HG02642 (cell line): ENCODE measurements around the gene RPP38.

ENCODE experiments used
- ATAC-seq: cut with Tn5 transposase; IDR thresholded peaks from one replicate; pipeline ENCODE4 v1.9.1; 2021; ENCODE audit warnings: mild to moderate bottlenecking; ENCODE audit not compliant: unreplicated experiment, poor library complexity

Gene RPP38

DNA sequence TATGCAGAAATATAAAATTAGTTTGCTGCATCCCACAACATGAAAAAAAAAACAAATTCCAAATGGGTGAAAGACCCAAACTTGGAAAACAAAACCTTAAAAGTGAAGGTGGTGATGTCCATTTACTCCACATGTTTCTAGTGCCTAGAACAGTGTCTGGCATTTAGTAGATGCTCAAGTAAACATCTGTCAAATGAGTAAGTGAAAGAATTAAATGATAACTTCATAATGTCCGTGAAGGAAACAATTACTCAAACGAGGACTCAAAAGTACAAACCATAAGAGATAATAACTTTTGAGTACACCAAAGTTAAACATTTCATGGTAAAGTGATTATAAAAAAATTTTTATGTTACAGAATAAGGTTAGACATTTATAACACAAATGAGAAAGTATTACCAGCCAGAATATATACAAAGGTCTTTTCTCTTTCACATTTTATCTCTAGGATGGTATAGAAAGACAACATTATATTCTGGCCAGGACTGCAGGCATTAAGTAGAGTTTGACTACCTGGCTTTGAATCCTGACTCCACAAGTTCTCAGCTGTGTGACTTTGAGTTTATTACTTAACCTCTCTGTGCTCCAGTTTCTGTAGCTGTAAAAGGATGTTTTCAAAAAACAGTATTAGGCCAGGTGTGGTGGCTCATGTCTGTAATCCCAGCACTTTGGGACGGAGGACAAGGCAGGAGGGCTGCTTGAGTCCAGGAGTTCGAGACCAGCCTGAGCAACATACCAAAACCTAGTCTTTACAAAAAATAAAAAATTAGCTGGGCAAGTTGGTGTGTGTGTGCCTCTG is 50.6 kb downstream of the RPP38 start:
- ATAC-seq = no peak

DNA sequence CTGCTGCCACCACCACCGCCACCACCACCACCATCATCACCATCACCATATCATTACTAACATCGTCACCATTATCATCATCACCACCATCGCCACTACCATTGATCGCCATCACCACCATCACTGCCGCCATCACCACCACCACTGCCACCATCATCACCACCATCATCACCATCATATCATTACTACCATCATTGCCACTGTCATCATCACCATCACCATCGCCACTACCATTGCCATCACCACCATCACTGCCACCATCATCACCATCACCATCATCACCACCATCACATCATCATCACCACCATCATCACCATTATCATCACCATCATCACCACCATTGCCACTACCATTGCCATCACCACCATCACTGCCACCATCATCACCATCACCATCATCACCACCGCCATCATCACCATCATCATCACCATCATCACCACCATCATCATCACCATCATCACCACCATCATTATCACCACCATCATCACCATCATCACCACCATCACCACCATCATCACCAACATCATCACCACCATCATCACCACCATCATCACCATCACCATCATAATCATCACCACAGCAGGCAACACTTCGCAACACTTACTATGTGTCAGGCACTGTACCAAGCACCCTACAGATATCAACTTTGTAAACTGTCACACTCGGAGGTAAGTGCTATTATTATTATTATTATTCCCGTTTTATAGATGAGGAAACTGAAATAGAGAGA is 52.1 kb downstream of the RPP38 start:
- no peak for ATAC-seq

DNA sequence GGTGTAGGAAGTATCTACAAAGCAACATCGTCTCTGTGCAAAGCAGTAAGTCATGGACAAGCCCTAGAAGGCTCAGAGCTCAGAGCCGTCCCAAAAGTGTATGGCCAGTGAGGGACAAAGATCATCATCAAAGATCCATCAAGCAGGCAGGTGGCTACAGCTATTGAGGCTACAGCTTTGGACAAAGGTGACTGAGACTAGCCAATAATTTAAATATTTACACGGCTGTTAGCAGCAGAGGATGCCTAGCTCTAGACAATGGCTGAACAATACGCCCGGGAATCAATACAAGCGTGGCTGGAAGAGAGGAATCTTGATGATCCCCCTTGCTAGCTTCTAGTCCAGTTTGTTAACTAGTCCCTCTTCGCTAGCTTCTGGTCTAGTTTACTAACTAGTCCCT is 53.4 kb downstream of the RPP38 start:
- no peak for ATAC-seq

DNA sequence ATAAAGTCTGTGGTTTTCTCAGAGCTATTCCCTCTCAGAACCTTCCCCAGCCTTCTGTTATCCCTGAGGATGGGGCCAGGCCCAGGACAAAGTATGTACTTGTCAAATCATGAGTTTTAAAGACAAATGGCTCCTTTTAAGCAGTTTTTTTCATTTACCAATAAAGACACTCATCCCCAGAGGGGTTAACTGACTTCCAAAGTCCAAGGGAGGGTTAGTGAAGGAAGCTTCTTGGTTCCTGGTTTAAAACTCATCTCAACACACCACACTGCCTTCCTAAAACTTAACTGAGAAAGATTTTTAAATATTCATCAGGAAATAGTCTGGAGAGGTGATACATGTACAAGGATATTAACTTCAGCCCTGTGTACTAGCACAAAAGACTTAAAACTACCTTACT is 55.4 kb downstream of the RPP38 start:
- no peak for ATAC-seq
